ENCODE results near the gene APC. TPM values are rescaled to one million over a fixed set of nuclear protein-coding genes. Genes with fewer than 3 reads are reported as not detected.

The APC gene
- total and polyA plus RNA-seq, 2 donors from 2014 or later, result 2.7 to 44.9 TPM

GRCh38 chr5:112811023-112811422 lies 73.3 kb downstream of the APC start:
- Histone ChIP-seq H3K9ac (ENCODE audit: low read length in 3 of 3) (no peak overlapping the region), H3K27me3 (ENCODE audit: control insufficient read depth, insufficient read depth, low read length) (no peaks in the 10 kb centered on the region), H3K36me3 (ENCODE audit: control insufficient read depth in 2 of 3, insufficient read depth in 3 of 3, low read length in 3 of 3) (peaks cover 0 to 4% (median 4%) of the 10 kb centered on the region in 3 donors), H3K27ac (ENCODE audit: low read depth in 2 of 2, low read length in 2 of 2) (no peak overlapping the region), H3K4me3 (ENCODE audit: low read length in 3 of 3) (no peak overlapping the region), H3K9me3 (ENCODE audit: control insufficient read depth in 2 of 3, insufficient read depth in 1 of 3, low read length in 3 of 3) (no peaks in the 10 kb centered on the region), H3K4me1 (ENCODE audit: control insufficient read depth in 2 of 3, insufficient read depth in 2 of 3, low read depth in 1 of 3, low read length in 3 of 3) (no peaks in the 10 kb centered on the region)
- no peak for TF ChIP-seq CTCF (IDR thresholded peaks at IDR 0.05; ENCODE audit: borderline replicate concordance, extremely low read depth, insufficient read depth)
- intact Hi-C loops (cut with DNase I), result no loop called here
- DNase-seq (no peak), FAIRE-seq (no peak)

DNA sequence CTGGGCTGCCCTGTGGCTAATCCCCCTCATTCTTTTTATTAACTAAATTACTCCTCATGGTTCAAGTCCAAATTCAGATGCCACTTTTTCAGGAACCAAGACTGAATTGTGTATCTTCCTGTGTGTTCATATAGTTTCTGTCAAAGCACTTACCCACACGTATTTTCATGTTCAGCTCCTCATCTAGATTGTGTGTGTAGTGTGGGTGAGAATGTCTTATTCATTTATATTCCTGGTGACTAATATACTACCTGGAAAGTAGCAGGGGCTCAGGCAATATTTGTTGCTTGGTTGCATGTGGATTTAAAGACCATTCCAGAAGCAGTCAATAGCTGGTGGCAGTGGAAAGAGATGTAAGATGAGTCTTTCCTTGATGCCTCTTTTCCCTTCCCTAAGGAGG lies 74.9 kb downstream of the APC start:
- Histone ChIP-seq H3K9me3 (ENCODE audit: control insufficient read depth in 2 of 3, insufficient read depth in 1 of 3, low read length in 3 of 3) (no peaks in the 10 kb centered on the region), H3K4me1 (ENCODE audit: control insufficient read depth in 2 of 3, insufficient read depth in 2 of 3, low read depth in 1 of 3, low read length in 3 of 3) (no peaks in the 10 kb centered on the region), H3K4me3 (ENCODE audit: low read length in 3 of 3) (no peak overlapping the region), H3K9ac (ENCODE audit: low read length in 3 of 3) (no peak overlapping the region), H3K27me3 (ENCODE audit: control insufficient read depth, insufficient read depth, low read length) (no peaks in the 10 kb centered on the region), H3K36me3 (ENCODE audit: control insufficient read depth in 2 of 3, insufficient read depth in 3 of 3, low read length in 3 of 3) (peaks cover 0 to 4% (median 4%) of the 10 kb centered on the region in 3 donors), H3K27ac (ENCODE audit: low read depth in 2 of 2, low read length in 2 of 2) (no peak overlapping the region)
- intact Hi-C loops (cut with DNase I), result no loop called here
- no peak for FAIRE-seq
- DNase-seq, result no peak
- no peak for TF ChIP-seq CTCF (IDR thresholded peaks at IDR 0.05; ENCODE audit: borderline replicate concordance, extremely low read depth, insufficient read depth)

DNA sequence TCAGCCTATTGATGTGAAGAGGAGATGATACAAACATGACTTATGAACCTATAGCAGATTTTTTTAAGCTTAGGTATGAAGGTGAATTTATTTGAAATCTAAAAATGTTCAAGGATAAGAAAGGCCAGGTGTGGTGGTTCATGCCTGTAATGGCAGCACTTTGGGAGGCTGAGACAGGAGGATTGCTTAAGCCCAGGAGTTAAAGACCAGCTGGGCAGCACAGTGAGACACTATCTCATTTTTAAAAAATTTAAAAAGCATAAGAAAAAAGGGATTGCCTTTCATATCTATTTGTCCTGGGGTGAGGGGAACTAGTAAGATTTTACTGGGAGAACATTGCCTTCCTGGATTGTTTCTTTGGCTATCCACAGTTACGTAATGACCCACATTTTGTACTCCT lies 82.6 kb downstream of the APC start:
- Histone ChIP-seq H3K27ac (ENCODE audit: low read depth in 2 of 2, low read length in 2 of 2) (no peak overlapping the region), H3K4me3 (ENCODE audit: low read length in 3 of 3) (no peak overlapping the region), H3K27me3 (ENCODE audit: control insufficient read depth, insufficient read depth, low read length) (no peaks in the 10 kb centered on the region), H3K36me3 (ENCODE audit: control insufficient read depth in 2 of 3, insufficient read depth in 3 of 3, low read length in 3 of 3) (peaks cover under 1 to 14% (median 8%) of the 10 kb centered on the region in 3 donors), H3K9me3 (ENCODE audit: control insufficient read depth in 2 of 3, insufficient read depth in 1 of 3, low read length in 3 of 3) (no peaks in the 10 kb centered on the region), H3K9ac (ENCODE audit: low read length in 3 of 3) (no peak overlapping the region), H3K4me1 (ENCODE audit: control insufficient read depth in 2 of 3, insufficient read depth in 2 of 3, low read depth in 1 of 3, low read length in 3 of 3) (no peaks in the 10 kb centered on the region)
- intact Hi-C loops (cut with DNase I), result no loop called here
- no peak for DNase-seq
- TF ChIP-seq CTCF (IDR thresholded peaks at IDR 0.05; ENCODE audit: borderline replicate concordance, extremely low read depth, insufficient read depth), result no peak
- FAIRE-seq, result no peak

GRCh38 chr5:112822456-112822855 lies 84.8 kb downstream of the APC start:
- Histone ChIP-seq H3K4me3 (ENCODE audit: low read length in 3 of 3) (no peak overlapping the region), H3K36me3 (ENCODE audit: control insufficient read depth in 2 of 3, insufficient read depth in 3 of 3, low read length in 3 of 3) (peaks cover 0 to 19% (median 6%) of the 10 kb centered on the region in 3 donors), H3K9me3 (ENCODE audit: control insufficient read depth in 2 of 3, insufficient read depth in 1 of 3, low read length in 3 of 3) (no peaks in the 10 kb centered on the region), H3K9ac (ENCODE audit: low read length in 3 of 3) (no peak overlapping the region), H3K27me3 (ENCODE audit: control insufficient read depth, insufficient read depth, low read length) (no peaks in the 10 kb centered on the region), H3K4me1 (ENCODE audit: control insufficient read depth in 2 of 3, insufficient read depth in 2 of 3, low read depth in 1 of 3, low read length in 3 of 3) (no peaks in the 10 kb centered on the region), H3K27ac (ENCODE audit: low read depth in 2 of 2, low read length in 2 of 2) (no peak overlapping the region)
- FAIRE-seq (no peak), DNase-seq (no peak)
- TF ChIP-seq CTCF (IDR thresholded peaks at IDR 0.05; ENCODE audit: borderline replicate concordance, extremely low read depth, insufficient read depth), result no peak
- intact Hi-C loops (cut with DNase I), result no loop called here
